Adrenal gland (tissue), 5 donors: ENCODE results near the gene GRPEL2.

Source experiments
- POLR2A ChIP-seq, 2 donors: fragments of 450-650 bp; IDR thresholded peaks; one replicate each; pipeline ENCODE4 v1.6.1; 2017; ENCODE audit warnings: antibody characterized with exemption in 2 of 2, mild to moderate bottlenecking in 2 of 2, moderate library complexity in 1 of 2
- TF ChIP-seq, protein P1 (sequence below), 6 experiments: fragments of 450-650 bp in 4 of 6; fragments of 200-600 bp in 2 of 6; sonication (generic) in 1 of 6; IDR thresholded peaks; 1 replicate in 5 of 6; 2 replicates in 1 of 6; pipeline versions ENCODE4 v1.5.1 to v1.8.0; 2016 to 2021; ENCODE audit warnings: antibody characterized with exemption in 6 of 6, mild to moderate bottlenecking in 2 of 6, moderate library complexity in 1 of 6
- donor health status: DM: no; HTN: no; CAD: no.

DNA sequence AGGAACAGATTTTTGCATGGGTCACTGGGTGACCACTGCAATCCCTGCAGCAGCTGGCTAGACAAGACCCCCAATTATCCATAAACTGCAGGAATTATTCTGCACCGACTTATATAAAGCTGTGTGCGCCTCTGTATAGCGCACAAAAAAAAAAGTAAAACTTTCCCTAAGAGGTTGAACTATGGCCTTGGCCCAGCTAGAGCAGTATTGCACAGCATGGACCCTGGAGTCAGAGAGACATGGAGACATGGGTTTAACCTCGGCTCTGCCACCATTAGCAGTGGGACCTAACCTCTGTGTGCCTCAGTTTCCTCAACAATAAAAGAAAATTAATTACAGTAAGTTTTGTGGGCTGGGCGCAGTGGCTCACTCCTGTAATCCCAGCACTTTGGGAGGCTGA is 17.1 kb upstream of the GRPEL2 start:
- TF ChIP-seq, protein P1, sequence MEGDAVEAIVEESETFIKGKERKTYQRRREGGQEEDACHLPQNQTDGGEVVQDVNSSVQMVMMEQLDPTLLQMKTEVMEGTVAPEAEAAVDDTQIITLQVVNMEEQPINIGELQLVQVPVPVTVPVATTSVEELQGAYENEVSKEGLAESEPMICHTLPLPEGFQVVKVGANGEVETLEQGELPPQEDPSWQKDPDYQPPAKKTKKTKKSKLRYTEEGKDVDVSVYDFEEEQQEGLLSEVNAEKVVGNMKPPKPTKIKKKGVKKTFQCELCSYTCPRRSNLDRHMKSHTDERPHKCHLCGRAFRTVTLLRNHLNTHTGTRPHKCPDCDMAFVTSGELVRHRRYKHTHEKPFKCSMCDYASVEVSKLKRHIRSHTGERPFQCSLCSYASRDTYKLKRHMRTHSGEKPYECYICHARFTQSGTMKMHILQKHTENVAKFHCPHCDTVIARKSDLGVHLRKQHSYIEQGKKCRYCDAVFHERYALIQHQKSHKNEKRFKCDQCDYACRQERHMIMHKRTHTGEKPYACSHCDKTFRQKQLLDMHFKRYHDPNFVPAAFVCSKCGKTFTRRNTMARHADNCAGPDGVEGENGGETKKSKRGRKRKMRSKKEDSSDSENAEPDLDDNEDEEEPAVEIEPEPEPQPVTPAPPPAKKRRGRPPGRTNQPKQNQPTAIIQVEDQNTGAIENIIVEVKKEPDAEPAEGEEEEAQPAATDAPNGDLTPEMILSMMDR (IDR thresholded peaks at IDR 0.05) = no peak
- TF ChIP-seq POLR2A (IDR thresholded peaks at IDR 0.05) = no peak
